Measurements from ENCODE around the gene THRA.

THRA gene

GRCh38 chr17:40062329-40063186 lies at the start of gene THRA:
TSS of gene THRA (plus strand) at chr17:40062965. CDS start at chr17:40074489, 11,524 bp downstream.
- no peak for TF ChIP-seq ZFP3 (CRISPR knock-in tag; IDR thresholded peaks at IDR 0.05)
- TF ChIP-seq PATZ1 (CRISPR knock-in tag; IDR thresholded peaks at IDR 0.05; ENCODE audit: borderline replicate concordance): no peak
- TF ChIP-seq ZNF70 (CRISPR knock-in tag; IDR thresholded peaks at IDR 0.05): peak; percentile 47
- TF ChIP-seq ARNTL (CRISPR knock-in tag; IDR thresholded peaks at IDR 0.05; ENCODE audit: borderline replicate concordance, low read depth): no peak
- TF ChIP-seq SNAI2 (CRISPR knock-in tag; IDR thresholded peaks at IDR 0.05): no peak
- ATAC-seq: peak; percentile 55

GRCh38 chr17:40014375-40014980 lies 48.3 kb upstream of the THRA start:
- no peak for ATAC-seq
- no peak for TF ChIP-seq TCF4 (CRISPR knock-in tag; IDR thresholded peaks at IDR 0.05; ENCODE audit: borderline replicate concordance)
- no peak for TF ChIP-seq TSHZ2 (CRISPR knock-in tag; IDR thresholded peaks at IDR 0.05)
- TF ChIP-seq BACH2 (CRISPR knock-in tag; IDR thresholded peaks at IDR 0.05; ENCODE audit: borderline replicate concordance): no peak

GRCh38 chr17:40015005-40015997 lies 47.5 kb upstream of the THRA start, which contains the start of gene CSF3:
TSS of gene CSF3 (plus strand) at chr17:40015440. CDS start at chr17:40015475, 35 bp downstream.
- no peak for ATAC-seq
- TF ChIP-seq TCF4 (CRISPR knock-in tag; IDR thresholded peaks at IDR 0.05; ENCODE audit: borderline replicate concordance) (no peak), ZFP3 (CRISPR knock-in tag; IDR thresholded peaks at IDR 0.05) (no peak), POU6F1 (CRISPR knock-in tag; IDR thresholded peaks at IDR 0.05; ENCODE audit: borderline replicate concordance, low read depth) (no peak), CSRNP3 (CRISPR knock-in tag; IDR thresholded peaks at IDR 0.05) (no peak), BACH2 (CRISPR knock-in tag; IDR thresholded peaks at IDR 0.05; ENCODE audit: borderline replicate concordance) (no peak), TSHZ2 (CRISPR knock-in tag; IDR thresholded peaks at IDR 0.05) (no peak), ESRRG (CRISPR knock-in tag; IDR thresholded peaks at IDR 0.05) (no peak), PATZ1 (CRISPR knock-in tag; IDR thresholded peaks at IDR 0.05; ENCODE audit: borderline replicate concordance) (no peak), ZNF565 (CRISPR knock-in tag; conservative IDR thresholded peaks at IDR 0.05; ENCODE audit: low read depth) (no peak)
